K562 (cell line): ENCODE data around the gene SULT2B1. TPM values are rescaled to one million over a fixed set of nuclear protein-coding genes. Genes with fewer than 3 reads are reported as not detected.

Source experiments
- ATAC-seq: fragments of 200-7000 bp; cut with Tn5 transposase; 3 replicates; pipeline ENCODE4 v1.9.1; 2020; ENCODE audit warnings: moderate library complexity
- BruUV-seq: library from RNA; stranded (reverse); fragments of 400-500 nt; replicated peaks from 2 replicates; lab custom pipeline; 2021; lab: Mats Ljungman, UMichigan
- CTCF ChIA-PET: fragments of 300-600 bp; formaldehyde crosslinking; extraction: SDS; loops from one replicate; lab custom pipeline; 2021; ENCODE audit warnings: low intra/inter-chr PET ratio; lab: Yijun Ruan, JAX
- POLR2A ChIA-PET: fragments of 300-600, 350-650 bp; sonication (Branson Sonifier 250); formaldehyde crosslinking; extraction: SDS; loops from one replicate; lab custom pipeline; 2021; ENCODE audit warnings: antibody characterized with exemption, inconsistent platforms; lab: Yijun Ruan, JAX
- DNase-seq, 4 experiments: peaks; one replicate each; pipeline versions ENCODE4 v3.0.0 to v3.0.0-alpha.2; 2011 to 2018; ENCODE audit warnings: low spot score in 3 of 4, mixed read lengths in 3 of 4; ENCODE audit errors: extremely low read depth in 1 of 4
- FAIRE-seq: peaks from 2 replicates; lab custom pipeline; 2011; peaks lifted over from hg19 to GRCh38; lab: Jason Lieb, UNC
- H2AFZ ChIP-seq: 2 replicates; pipeline ENCODE4 v1.6.0; 2011; ENCODE audit warnings: low read depth, low read length, control low read depth, inconsistent platforms
- H3K27ac ChIP-seq: fragments of 200-600 bp; 3 replicates; pipeline ENCODE4 v1.8.0; 2011; ENCODE audit warnings: low read depth, mild to moderate bottlenecking, control low read depth, inconsistent platforms, low read length, moderate library complexity, mixed read lengths; ENCODE audit errors: extremely low read depth
- H3K27me3 ChIP-seq, 2 experiments: fragments of 300-600 bp in 1 of 2; 2 replicates in 1 of 2; 3 replicates in 1 of 2; pipeline versions ENCODE4 v1.6.0 to v1.8.0; 2011; ENCODE audit warnings: inconsistent platforms in 2 of 2, low read length in 2 of 2, mild to moderate bottlenecking in 1 of 2, mixed read lengths in 1 of 2, moderate library complexity in 1 of 2; ENCODE audit not compliant: control insufficient read depth in 2 of 2, insufficient read depth in 2 of 2
- H3K36me3 ChIP-seq: fragments of 300-600 bp; 3 replicates; pipeline ENCODE4 v1.8.0; 2011; ENCODE audit warnings: mild to moderate bottlenecking, low read length, inconsistent platforms; ENCODE audit not compliant: control insufficient read depth, insufficient read depth
- H3K4me1 ChIP-seq, 2 experiments: fragments of 200-600 bp in 1 of 2; replicated peaks in 1 of 2; 2 replicates in 1 of 2; 3 replicates in 1 of 2; pipeline versions ENCODE4 v1.5.1 to v1.8.0; 2011; ENCODE audit warnings: inconsistent platforms in 2 of 2, low read length in 2 of 2, mild to moderate bottlenecking in 1 of 2, mixed read lengths in 1 of 2, moderate library complexity in 1 of 2; ENCODE audit not compliant: control insufficient read depth in 2 of 2, insufficient read depth in 2 of 2
- H3K4me2 ChIP-seq: 2 replicates; pipeline ENCODE4 v1.6.1; 2011; ENCODE audit warnings: low read length, control low read depth, inconsistent platforms, mixed read lengths; ENCODE audit not compliant: insufficient read depth
- H3K4me3 ChIP-seq: fragments of 200-600 bp; sonication (generic), shearing (Covaris generic); 2 replicates; pipeline ENCODE4 v1.5.1; 2016; ENCODE audit warnings: control low read depth, inconsistent platforms
- H3K79me2 ChIP-seq: fragments of 200-600 bp; 3 replicates; pipeline ENCODE4 v1.8.0; 2011; ENCODE audit warnings: low read length, inconsistent platforms; ENCODE audit not compliant: control insufficient read depth, insufficient read depth
- H3K9ac ChIP-seq, 2 experiments: 2 replicates each; pipeline versions ENCODE4 v1.6.0 to v1.6.1; 2011; ENCODE audit warnings: low read depth in 2 of 2, low read length in 2 of 2, control low read depth in 1 of 2, inconsistent platforms in 1 of 2, mild to moderate bottlenecking in 1 of 2, mixed read lengths in 1 of 2; ENCODE audit not compliant: insufficient read depth in 1 of 2
- H3K9me1 ChIP-seq: one replicate; pipeline ENCODE4 v1.6.0; 2011; ENCODE audit warnings: inconsistent platforms, mild to moderate bottlenecking, low read length, moderate library complexity; ENCODE audit not compliant: control insufficient read depth, insufficient read depth
- H3K9me3 ChIP-seq: replicated peaks from 2 replicates; pipeline ENCODE4 v1.5.1; 2011; ENCODE audit warnings: low read depth, low read length, inconsistent platforms; ENCODE audit not compliant: control insufficient read depth, insufficient read depth
- H4K20me1 ChIP-seq: replicated peaks from 2 replicates; pipeline ENCODE4 v1.6.1; 2011; ENCODE audit warnings: low read length, inconsistent platforms, mixed read lengths; ENCODE audit not compliant: control insufficient read depth, insufficient read depth
- ARID2 ChIP-seq: fragments of 450-650 bp; IDR thresholded peaks from 2 replicates; pipeline ENCODE4 v1.6.1; 2017; ENCODE audit warnings: antibody characterized with exemption, mild to moderate bottlenecking
- CCAR2 ChIP-seq: fragments of 200-400 bp; formaldehyde crosslinking; IDR thresholded peaks from 2 replicates; pipeline ENCODE4 v1.6.1; 2017; ENCODE audit warnings: mild to moderate bottlenecking, low read depth, low read length
- DNMT1 ChIP-seq: fragments of 450-650 bp; IDR thresholded peaks from 2 replicates; pipeline ENCODE4 v1.6.1; 2016; ENCODE audit warnings: antibody characterized with exemption, mild to moderate bottlenecking
- KLF10 ChIP-seq: fragments of 250-450 bp; sonication (Bioruptor Pico); IDR thresholded peaks from 2 replicates; pipeline ENCODE4 v1.6.1; 2021; ENCODE audit warnings: matching md5 sums
- POLR2B ChIP-seq: fragments of 450-650 bp; IDR thresholded peaks from 2 replicates; pipeline ENCODE4 v1.6.1; 2018; ENCODE audit warnings: low read depth; ENCODE audit not compliant: partially characterized antibody
- SMARCA5 ChIP-seq: fragments of 450-650 bp; IDR thresholded peaks from 2 replicates; pipeline ENCODE4 v1.6.1; 2016
- SMC3 ChIP-seq: conservative IDR thresholded peaks from 2 replicates; pipeline ENCODE4 v1.6.1; 2011; ENCODE audit warnings: low read depth, low read length, improper control_type of control experiment; ENCODE audit not compliant: insufficient read depth
- SNRNP70 ChIP-seq: fragments of 200-400 bp; formaldehyde crosslinking; optimal IDR thresholded peaks from 2 replicates; pipeline ENCODE3; 2017; ENCODE audit warnings: low read depth, low read length
- ZNF239 ChIP-seq: fragments of 250-450 bp; sonication (Bioruptor Pico); IDR thresholded peaks from 2 replicates; pipeline ENCODE4 v1.4.0; 2020; ENCODE audit warnings: mild to moderate bottlenecking
- WGBS: fragments of 100-300 bp; shearing (Covaris generic); methylation state at CpG from one replicate; pipeline ENCODE4 v1.1.6; 2016; ENCODE audit warnings: low coverage, mixed read lengths; ENCODE audit not compliant: insufficient coverage; ENCODE audit errors: missing lambda C conversion rate; 5-methylcytosine and 5-hydroxymethylcytosine counted together
- in situ Hi-C: fragments of 300-500 bp; cut with MboI; formaldehyde crosslinking; loops from 4 replicates; pipeline ENCODE4 v1.15.0; 2018; ENCODE audit warnings: inconsistent platforms, mixed read lengths
- intact Hi-C: fragments of 100-400 bp; cut with micrococcal nuclease; formaldehyde crosslinking; loops from 2 replicates; pipeline ENCODE4 v1.14.2; 2022
- polyA plus RNA-seq, 8 experiments: library from polyadenylated mRNA; depleted of rRNA in 4 of 8; stranded (reverse) in 5 of 8; unstranded in 3 of 8; fragments of >200 nt; fragmentation: Nextera tagmentation in 2 of 8; fragmentation: Illumina TruSeq in 1 of 8; extraction: Ambion mirVana in 2 of 8; extraction: Trizol in 1 of 8; gene quantifications; 2 replicates each; pipeline versions ENCODE4 v1.2.1 to v1.2.3, GENCODE V29; 2011 to 2014; ENCODE audit warnings: inconsistent platforms in 1 of 8, missing spikeins in 1 of 8
- total RNA-seq, 7 experiments: library from RNA; depleted of rRNA in 6 of 7; stranded (reverse); fragments of >200 nt in 6 of 7; fragmentation: Illumina TruSeq in 2 of 7; extraction: Trizol in 2 of 7; gene quantifications; 2 replicates each; pipeline versions ENCODE4 v1.2.1 to v1.2.3, GENCODE V29; 2011 to 2021; ENCODE audit warnings: low replicate concordance in 1 of 7

SULT2B1 gene
- total and polyA plus RNA-seq, 9 of the 15 experiments (the other 6 are each of a cell fraction or from before 2014, with no cell fraction given) = 0.09 to 0.62 (median 0.22) TPM; not detected in 2

DNA sequence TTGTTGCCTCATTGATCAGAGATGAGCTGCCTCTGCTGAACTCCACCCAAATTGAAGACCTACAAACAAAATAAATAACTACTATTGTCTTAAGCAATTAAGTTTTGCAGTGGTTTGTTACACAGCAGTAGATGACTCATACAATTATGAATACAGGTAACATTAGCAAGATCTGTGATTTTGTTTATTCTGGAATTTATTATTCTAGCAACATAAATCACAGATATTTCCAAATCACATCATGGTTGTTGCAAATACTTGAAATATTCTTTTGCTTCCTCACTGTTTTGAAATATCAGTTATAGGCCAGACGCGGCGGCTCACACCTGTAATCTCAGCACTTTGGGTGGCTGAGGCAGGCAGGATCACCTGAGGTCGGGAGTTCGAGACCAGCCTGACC, 27.2 kb upstream of the SULT2B1 start:
- DNase-seq (no peak), ATAC-seq (no peak), FAIRE-seq (no peak)
- no peak overlapping the region for H2AFZ ChIP-seq
- no peaks in the 10 kb centered on the region for H3K4me1 ChIP-seq
- H3K36me3 ChIP-seq = no peaks in the 10 kb centered on the region
- intact Hi-C loops (no loop called here), in situ Hi-C loops (no loop called here)
- no TSS peak for BruUV-seq
- no peaks in the 10 kb centered on the region for H3K79me2 ChIP-seq
- ChIA-PET POLR2A (no interaction called here), CTCF (no interaction called here)
- H3K27me3 ChIP-seq = no peaks in the 10 kb centered on the region
- H4K20me1 ChIP-seq = no peaks in the 10 kb centered on the region
- H3K9me3 ChIP-seq = peaks cover 4% of the 10 kb centered on the region; the same call in 1 of the 2 replicates
- H3K9me1 ChIP-seq = no peaks in the 10 kb centered on the region
- TF ChIP-seq KLF10 (CRISPR knock-in tag) = no peak
- no peak for TF ChIP-seq ARID2
- TF ChIP-seq SMC3 = no peak
- no peak for TF ChIP-seq DNMT1
- TF ChIP-seq CCAR2 = no peak
- TF ChIP-seq ZNF239 = no peak
- TF ChIP-seq SMARCA5 = no peak
- TF ChIP-seq POLR2B = no peak
- TF ChIP-seq SNRNP70 = no peak
- H3K9ac ChIP-seq = no peak overlapping the region
- H3K27ac ChIP-seq = no peak overlapping the region
- H3K4me2 ChIP-seq = no peak overlapping the region
- WGBS = 57% methylated on average over 5 of the region's 5 CpGs
- H3K4me3 ChIP-seq = no peak overlapping the region
